Measurements from ENCODE around the gene PDE3A.
"Not testable (repeated sequence)": the region's sequence is repeated elsewhere in the genome, so short reads cannot be mapped to it uniquely, and the experiment has no call there.

Gene PDE3A

DNA sequence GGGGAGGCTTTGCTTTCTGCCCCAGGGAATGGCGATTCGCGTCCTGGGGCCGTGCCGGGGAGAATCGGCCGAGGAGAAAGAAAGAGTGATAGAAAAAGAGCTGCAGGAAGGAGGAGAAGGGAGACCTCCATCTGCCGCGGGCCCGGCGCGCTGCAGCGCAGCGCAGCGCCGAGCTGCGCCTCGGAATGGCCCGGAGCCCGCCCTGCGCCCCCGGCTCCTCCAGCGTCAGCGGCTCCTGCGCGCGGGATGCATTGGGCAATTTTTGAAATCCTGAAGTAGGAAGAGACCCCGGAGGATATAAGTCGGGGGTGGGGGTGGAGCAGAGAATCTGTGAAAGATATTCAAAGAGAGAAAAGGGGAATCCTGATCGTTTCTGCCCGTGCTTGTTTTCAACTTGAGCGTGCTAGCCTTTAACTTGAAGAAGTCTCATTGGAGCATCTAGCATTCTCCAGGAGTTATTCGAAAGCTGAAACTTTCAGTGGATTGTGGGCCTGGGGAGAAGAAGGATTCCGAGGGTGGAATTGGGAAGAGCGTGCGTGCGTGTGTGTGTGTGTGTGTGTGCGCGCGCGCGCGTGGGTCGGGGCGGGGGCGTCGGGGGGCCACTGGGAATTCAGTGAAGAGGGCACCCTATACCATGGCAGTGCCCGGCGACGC, 441 bp downstream of the PDE3A start:
- Mint-ChIP-seq H3K27me3 (peaks cover 66% of the 10 kb centered on the region), H3K27ac (no peak overlapping the region), H3K4me1 (peaks cover 26% of the 10 kb centered on the region), H3K9me3 (no peaks in the 10 kb centered on the region), H3K4me3 (peak overlapping the region; percentile 73 to 75)
- DNase-seq (peak in 1 of 2 donors; percentile 6), ATAC-seq (peak; percentile 35)

DNA sequence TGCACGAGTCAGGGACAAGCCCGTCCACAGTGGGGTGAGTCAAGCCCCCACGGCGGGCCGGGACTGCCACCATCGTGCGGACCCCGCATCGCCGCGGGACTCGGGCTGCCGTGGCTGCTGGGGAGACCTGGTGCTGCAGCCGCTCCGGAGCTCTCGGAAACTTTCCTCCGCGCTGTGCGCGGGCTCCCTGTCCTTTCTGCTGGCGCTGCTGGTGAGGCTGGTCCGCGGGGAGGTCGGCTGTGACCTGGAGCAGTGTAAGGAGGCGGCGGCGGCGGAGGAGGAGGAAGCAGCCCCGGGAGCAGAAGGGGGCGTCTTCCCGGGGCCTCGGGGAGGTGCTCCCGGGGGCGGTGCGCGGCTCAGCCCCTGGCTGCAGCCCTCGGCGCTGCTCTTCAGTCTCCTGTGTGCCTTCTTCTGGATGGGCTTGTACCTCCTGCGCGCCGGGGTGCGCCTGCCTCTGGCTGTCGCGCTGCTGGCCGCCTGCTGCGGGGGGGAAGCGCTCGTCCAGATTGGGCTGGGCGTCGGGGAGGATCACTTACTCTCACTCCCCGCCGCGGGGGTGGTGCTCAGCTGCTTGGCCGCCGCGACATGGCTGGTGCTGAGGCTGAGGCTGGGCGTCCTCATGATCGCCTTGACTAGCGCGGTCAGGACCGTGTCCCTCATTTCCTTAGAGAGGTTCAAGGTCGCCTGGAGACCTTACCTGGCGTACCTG, 1.1 kb downstream of the PDE3A start:
- peaks cover 26% of the 10 kb centered on the region for H3K4me1 Mint-ChIP-seq
- DNase-seq (peak; percentile 10 to 14), ATAC-seq (peak; percentile 70)
- peak overlapping the region; percentile 73 to 75 for H3K4me3 Mint-ChIP-seq
- H3K27ac Mint-ChIP-seq: no peak overlapping the region
- no peaks in the 10 kb centered on the region for H3K9me3 Mint-ChIP-seq
- H3K27me3 Mint-ChIP-seq: peaks cover 69% of the 10 kb centered on the region

DNA sequence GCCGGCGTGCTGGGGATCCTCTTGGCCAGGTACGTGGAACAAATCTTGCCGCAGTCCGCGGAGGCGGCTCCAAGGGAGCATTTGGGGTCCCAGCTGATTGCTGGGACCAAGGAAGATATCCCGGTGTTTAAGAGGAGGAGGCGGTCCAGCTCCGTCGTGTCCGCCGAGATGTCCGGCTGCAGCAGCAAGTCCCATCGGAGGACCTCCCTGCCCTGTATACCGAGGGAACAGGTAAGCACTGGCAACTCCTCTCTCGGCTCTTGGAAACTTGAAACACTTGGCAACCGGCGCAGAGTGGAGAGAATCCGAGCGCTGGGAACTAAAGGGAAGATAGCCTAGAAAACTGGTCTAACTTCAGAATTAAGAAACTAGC, 1.7 kb downstream of the PDE3A start:
- Mint-ChIP-seq H3K27ac (no peak overlapping the region), H3K4me1 (peaks cover 26% of the 10 kb centered on the region), H3K9me3 (no peaks in the 10 kb centered on the region), H3K4me3 (peak overlapping the region; percentile 73 to 75), H3K27me3 (peaks cover 69% of the 10 kb centered on the region)
- DNase-seq: no peak
- ATAC-seq: no peak

DNA sequence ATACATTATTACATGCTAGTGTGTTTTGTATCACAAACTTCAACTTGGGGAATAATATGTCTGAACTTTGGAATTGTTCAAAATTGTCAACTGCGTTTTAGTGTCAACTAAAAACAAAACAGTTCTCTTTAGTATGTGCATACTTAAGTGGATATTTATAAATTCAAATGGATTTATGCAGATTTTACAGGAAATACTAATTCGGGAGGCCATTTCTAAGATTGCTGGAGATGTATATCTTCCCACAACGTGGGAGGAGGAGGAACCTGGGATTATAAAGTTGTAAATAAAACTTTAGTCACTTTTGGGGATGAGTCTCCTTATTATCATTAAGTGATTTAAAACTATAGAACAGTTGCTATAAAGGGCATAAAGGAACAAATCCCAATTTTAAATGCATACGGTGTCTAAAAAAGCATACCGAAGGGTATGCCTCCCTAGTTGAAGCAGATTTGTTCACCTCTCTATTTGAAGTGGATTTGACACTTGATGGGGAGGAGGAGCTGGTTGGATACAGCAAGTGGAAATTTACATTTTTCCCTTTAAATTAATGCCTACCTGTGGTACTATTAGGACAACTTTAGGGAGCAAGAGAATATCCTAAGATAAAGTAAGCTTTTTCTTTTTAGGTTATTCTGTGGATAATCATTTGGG, 2.7 kb downstream of the PDE3A start:
- H3K27me3 Mint-ChIP-seq: peaks cover 69% of the 10 kb centered on the region
- H3K27ac Mint-ChIP-seq: no peak overlapping the region

DNA sequence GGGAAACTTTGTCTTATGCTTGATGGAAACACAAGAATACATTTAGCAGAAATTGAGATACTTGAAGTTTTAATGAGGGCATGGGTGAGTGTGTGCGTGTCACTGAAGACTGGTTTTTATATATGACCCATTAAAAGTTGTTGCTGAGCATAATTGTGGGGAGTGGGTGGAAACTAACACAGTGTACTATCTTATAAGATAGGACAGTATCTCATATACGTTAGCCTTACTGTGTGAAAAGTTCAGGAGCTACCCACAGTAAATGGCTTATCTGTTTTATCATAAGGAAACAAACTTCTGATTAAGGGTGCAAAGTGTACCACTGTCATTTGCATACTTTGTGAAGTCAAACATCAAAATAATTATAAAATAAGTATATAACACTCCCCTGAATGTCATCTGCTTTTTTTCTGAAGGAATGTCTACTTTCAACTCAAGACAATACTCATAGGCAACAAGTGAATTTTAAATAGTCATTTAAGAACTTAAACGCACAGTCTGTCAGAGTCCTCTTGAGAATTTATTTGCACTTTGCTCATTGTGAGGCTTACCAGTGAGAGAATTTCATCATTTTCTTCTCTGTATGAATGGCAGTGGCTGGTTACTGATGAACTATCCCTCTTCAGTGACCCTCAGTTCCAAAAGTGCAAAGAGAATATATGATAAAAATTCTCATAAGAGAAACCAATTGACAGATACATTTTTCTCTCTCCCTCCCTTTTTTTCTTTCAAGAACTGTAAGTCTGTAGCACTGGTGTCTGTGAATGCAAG, 4.2 kb downstream of the PDE3A start:
- DNase-seq (no peak), ATAC-seq (no peak)
- Mint-ChIP-seq H3K9me3 (no peaks in the 10 kb centered on the region), H3K4me1 (peaks cover 26% of the 10 kb centered on the region), H3K27me3 (peaks cover 59% of the 10 kb centered on the region), H3K4me3 (no peak overlapping the region), H3K27ac (no peak overlapping the region)

More for the DNA sequence above, 2.7 kb downstream of the PDE3A start:
- no peaks in the 10 kb centered on the region for H3K9me3 Mint-ChIP-seq
- no peak for DNase-seq
- ATAC-seq: no peak
- no peak overlapping the region for H3K4me3 Mint-ChIP-seq
- peaks cover 26% of the 10 kb centered on the region for H3K4me1 Mint-ChIP-seq

DNA sequence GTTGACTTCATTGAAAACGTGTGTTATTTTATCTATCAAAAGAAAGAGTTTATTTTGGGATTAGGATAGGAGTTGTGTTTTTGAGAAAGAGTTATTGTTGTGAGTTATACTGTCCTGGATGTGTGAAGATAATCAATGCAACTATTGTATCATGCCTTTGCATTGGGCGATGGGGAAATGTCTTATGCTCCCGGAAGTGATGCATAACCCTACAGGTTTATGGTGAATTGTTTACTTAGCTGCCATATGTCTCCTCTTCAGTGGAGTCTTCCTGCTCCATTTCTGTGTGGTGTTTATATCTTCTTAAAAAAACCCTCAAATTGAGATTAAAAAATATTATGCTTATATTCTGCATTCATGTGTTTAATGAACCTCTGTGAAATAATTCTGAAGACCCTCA, 6.5 kb downstream of the PDE3A start:
- Mint-ChIP-seq H3K4me3 (no peak overlapping the region), H3K9me3 (no peaks in the 10 kb centered on the region), H3K27ac (no peak overlapping the region), H3K27me3 (peaks cover 36% of the 10 kb centered on the region), H3K4me1 (peaks cover 5% of the 10 kb centered on the region)
- DNase-seq (no peak), ATAC-seq (no peak)

DNA sequence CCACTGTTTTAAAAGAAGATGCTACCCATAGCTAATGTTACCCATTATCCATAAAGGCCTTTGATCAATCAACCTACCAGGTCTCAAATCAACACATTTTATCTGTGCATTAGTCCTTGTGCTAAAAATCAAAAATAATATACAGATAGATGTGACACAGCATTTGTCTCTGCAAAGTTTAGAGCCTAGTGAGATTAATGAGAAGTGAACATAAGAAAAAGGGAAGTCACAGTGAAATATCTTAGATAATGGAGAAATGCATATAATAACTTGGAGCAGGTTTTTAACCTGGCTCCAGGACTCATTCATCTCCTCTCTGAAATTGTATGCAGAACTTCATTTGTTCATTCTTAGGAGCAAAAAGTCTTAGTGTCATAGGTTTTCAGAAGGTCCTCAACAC, 7.2 kb downstream of the PDE3A start:
- peaks cover 28% of the 10 kb centered on the region for H3K27me3 Mint-ChIP-seq
- DNase-seq: no peak
- no peaks in the 10 kb centered on the region for H3K9me3 Mint-ChIP-seq
- no peak overlapping the region for H3K4me3 Mint-ChIP-seq
- no peak overlapping the region for H3K27ac Mint-ChIP-seq
- no peak for ATAC-seq
- no peaks in the 10 kb centered on the region for H3K4me1 Mint-ChIP-seq

DNA sequence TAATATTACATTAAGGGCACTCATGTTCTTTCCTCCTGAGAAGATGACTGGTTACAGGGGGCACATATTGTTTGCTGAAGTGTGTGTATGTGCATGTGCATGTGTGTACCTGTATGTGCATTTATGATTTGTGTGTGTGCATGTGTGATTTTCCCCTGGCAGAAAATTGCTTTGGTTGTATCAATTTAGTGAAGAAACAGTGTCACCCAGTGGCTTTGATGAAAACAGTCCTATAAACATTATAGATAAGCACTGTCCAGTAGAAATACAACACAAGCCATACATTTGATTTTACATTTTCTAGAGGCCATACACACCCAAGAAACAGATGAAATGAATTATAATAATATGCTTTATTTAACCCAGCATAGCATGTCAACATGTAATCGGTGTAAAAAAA, 8.6 kb downstream of the PDE3A start:
- no peaks in the 10 kb centered on the region for H3K9me3 Mint-ChIP-seq
- no peaks in the 10 kb centered on the region for H3K4me1 Mint-ChIP-seq
- no peak for ATAC-seq
- no peak overlapping the region for H3K27ac Mint-ChIP-seq
- no peak overlapping the region for H3K4me3 Mint-ChIP-seq
- DNase-seq: no peak
- H3K27me3 Mint-ChIP-seq: peaks cover 16% of the 10 kb centered on the region

DNA sequence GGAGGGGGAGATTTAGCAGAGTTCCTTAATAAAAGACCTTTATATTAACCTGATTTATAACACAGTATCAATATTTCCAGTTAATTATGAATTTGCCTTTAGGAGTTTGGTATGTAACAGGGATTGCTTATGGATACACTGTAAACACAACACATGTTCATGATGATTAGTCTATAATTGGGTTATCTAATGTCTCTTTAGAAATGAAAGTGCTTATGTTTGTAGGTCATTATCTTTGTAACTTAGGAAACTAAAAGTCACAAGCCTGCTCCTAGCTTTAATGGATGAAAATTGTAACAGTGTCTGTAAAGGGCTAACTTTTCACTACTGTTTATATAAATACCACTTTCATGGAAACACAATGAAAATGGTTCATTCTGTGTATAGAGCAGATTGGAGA, 9.4 kb downstream of the PDE3A start:
- H3K27me3 Mint-ChIP-seq: peaks cover 10% of the 10 kb centered on the region
- no peak overlapping the region for H3K4me3 Mint-ChIP-seq
- ATAC-seq: no peak
- H3K9me3 Mint-ChIP-seq: no peaks in the 10 kb centered on the region
- no peaks in the 10 kb centered on the region for H3K4me1 Mint-ChIP-seq
- no peak overlapping the region for H3K27ac Mint-ChIP-seq
- DNase-seq: no peak

DNA sequence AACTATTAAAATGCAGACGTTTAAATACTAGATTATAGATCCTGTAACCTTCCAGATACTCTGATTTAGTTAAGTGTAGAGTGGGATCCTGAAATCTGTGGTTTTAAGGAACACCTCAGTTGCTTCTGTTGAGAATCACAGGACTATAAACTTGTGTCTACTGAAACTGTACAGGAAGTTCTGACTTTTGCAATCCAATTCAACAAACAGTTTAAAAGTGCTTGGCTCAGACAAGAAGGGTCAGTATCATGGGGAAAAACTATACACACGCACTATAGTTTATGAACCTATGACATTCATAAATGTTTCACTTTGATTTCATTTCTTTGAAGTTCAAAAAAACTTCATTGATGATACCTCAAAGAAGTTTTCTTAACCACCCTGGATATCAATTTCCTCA, 13.8 kb downstream of the PDE3A start:
- no peak overlapping the region for H3K4me3 Mint-ChIP-seq
- no peaks in the 10 kb centered on the region for H3K9me3 Mint-ChIP-seq
- no peaks in the 10 kb centered on the region for H3K4me1 Mint-ChIP-seq
- ATAC-seq: no peak
- no peak overlapping the region for H3K27ac Mint-ChIP-seq
- no peaks in the 10 kb centered on the region for H3K27me3 Mint-ChIP-seq
- no peak for DNase-seq

DNA sequence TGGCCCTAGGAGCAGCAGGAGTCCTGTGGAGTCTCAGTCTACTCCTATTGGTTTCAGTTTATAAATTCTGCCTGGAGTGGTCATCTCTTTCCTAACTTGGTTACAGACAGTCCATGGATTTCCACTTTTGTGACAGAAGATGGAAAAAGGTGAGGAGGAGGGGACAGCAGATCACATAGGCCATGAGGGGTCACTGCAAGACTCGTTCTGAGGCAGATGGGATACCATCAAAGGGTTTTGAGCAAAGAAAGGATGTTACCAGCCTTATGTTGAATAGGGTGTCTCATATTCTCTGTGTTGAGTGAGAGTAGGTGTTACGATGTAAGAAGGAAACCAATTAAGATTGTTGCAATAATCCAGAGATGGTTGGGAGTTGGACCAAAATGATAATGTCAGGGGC, 15.3 kb downstream of the PDE3A start:
- ATAC-seq: no peak
- Mint-ChIP-seq H3K27me3 (no peaks in the 10 kb centered on the region), H3K27ac (no peak overlapping the region)

DNA sequence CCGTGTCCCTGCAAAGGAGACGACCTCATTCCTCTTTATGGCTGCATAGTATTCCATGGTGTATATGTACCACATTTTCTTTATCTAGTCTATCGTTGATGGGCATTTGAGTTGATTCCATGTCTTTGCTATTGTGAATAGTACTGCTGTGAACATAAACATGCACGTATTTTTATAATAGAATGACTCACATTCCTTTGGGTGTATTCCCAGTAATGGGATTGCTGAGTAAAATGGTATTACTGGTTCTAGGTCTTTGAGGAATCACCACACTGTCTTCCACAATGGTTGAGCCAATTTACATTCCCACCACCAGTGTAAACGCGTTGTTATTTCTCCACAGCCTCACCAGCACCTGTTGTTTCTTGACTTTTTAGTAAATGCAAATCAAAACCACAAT, 16.5 kb downstream of the PDE3A start:
- not testable (repeated sequence) for DNase-seq, H3K4me3 Mint-ChIP-seq, H3K27ac Mint-ChIP-seq, H3K4me1 Mint-ChIP-seq, H3K9me3 Mint-ChIP-seq, H3K27me3 Mint-ChIP-seq, ATAC-seq

More for the DNA sequence above, 15.3 kb downstream of the PDE3A start:
- DNase-seq: no peak
- Mint-ChIP-seq H3K9me3 (no peaks in the 10 kb centered on the region), H3K4me3 (no peak overlapping the region), H3K4me1 (no peaks in the 10 kb centered on the region)

DNA sequence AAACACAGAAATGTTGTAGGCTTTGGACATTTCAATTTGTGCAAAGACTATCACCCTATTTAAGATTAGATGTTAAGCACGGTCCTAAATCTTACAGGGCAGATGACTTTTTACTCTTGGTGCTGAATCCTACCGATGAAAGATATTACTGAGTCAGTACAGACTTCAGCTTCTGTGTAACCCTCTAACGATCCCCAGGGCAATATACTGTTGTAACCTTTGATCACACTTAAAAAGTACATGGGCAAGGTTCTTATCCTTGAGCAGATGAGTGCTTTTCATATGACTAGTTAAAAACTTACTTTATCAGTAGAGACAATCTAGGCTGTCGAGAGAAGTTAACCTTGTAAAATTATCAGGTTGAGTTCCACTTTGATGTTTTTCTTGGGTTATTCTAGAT, 22.5 kb downstream of the PDE3A start:
- H3K27me3 Mint-ChIP-seq: no peaks in the 10 kb centered on the region
- ATAC-seq (no peak), DNase-seq (no peak)
- H3K4me1 Mint-ChIP-seq: no peaks in the 10 kb centered on the region
- H3K27ac Mint-ChIP-seq: no peak overlapping the region
- no peak overlapping the region for H3K4me3 Mint-ChIP-seq
- H3K9me3 Mint-ChIP-seq: no peaks in the 10 kb centered on the region

DNA sequence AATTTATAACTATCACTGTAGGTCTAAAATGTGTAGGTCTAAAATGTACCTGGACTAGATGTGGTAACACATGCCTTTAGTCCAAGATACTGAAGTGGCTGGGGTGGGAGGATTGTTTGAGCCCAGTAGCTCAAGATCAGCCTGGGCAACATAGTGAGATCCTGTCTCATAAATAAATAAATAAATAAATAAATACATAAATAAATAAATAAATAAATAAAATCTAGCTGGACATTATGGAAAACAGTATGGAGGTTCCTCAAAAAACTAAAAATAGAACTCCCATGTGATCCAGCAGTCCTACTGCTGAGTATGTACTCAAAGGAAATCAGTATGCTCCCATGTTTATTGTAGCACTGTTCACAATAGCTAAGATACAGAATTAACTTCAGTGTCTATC, 24.0 kb downstream of the PDE3A start:
- Mint-ChIP-seq H3K4me3 (no peak overlapping the region), H3K4me1 (no peaks in the 10 kb centered on the region), H3K27ac (peak overlapping the region in 1 of 2 donors; percentile 40), H3K27me3 (no peaks in the 10 kb centered on the region), H3K9me3 (no peaks in the 10 kb centered on the region)
- ATAC-seq: no peak
- no peak for DNase-seq

DNA sequence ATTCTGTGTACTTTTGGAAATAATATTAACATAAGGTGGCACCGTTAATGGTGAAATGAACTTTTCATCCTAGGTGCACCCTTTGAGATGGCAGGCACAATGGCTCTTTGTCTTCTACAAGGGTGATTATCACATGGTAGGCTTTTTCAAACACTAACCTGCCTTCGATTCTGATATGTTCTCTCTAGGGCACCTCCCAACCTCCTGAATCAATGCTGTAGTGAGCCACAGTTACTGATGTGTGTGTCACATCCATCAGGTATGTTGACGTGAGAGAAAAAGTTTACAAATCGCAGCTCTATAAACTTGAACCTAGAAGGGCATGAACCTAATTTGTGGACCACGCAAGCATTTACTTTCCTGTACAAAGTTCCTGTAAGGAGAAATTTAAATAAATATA, 25.4 kb downstream of the PDE3A start:
- Mint-ChIP-seq H3K27ac (no peak overlapping the region), H3K9me3 (no peaks in the 10 kb centered on the region), H3K4me1 (no peaks in the 10 kb centered on the region), H3K27me3 (no peaks in the 10 kb centered on the region), H3K4me3 (no peak overlapping the region)
- no peak for DNase-seq
- no peak for ATAC-seq

All from stimulated activated naive CD8-positive, alpha-beta T cell treated with anti-CD3 and anti-CD28 coated beads, Interleukin-15, amount 100 ng/mL, for 72 hours (primary cell).